ENCODE results near the gene PHF21B. TPM values are rescaled to one million over a fixed set of nuclear protein-coding genes. Genes with fewer than 3 reads are reported as not detected.

The PHF21B gene
- total RNA-seq, 2 experiments from 2014 or later = not detected

GRCh38 chr22:45007391-45008185 lies 2.2 kb downstream of the PHF21B start:
- Mint-ChIP-seq H3K27me3 (peaks cover 59% of the 10 kb centered on the region), H3K36me3 (no peaks in the 10 kb centered on the region), H3K4me1 (peaks cover 6% of the 10 kb centered on the region), H3K27ac (no peak overlapping the region), H3K4me3 (no peak overlapping the region), H3K9me3 (no peaks in the 10 kb centered on the region)
- DNase-seq (peak; percentile 45), ATAC-seq (ENCODE audit: low read depth) (no peak)
- POLR2A ChIA-PET = no interaction called here

GRCh38 chr22:45006964-45007390 lies 2.8 kb downstream of the PHF21B start:
- DNase-seq (no peak), ATAC-seq (ENCODE audit: low read depth) (no peak)
- H3K27ac Mint-ChIP-seq = no peak overlapping the region
- no peak overlapping the region for H3K4me3 Mint-ChIP-seq
- H3K36me3 Mint-ChIP-seq = no peaks in the 10 kb centered on the region
- POLR2A ChIA-PET = no interaction called here
- no peaks in the 10 kb centered on the region for H3K9me3 Mint-ChIP-seq
- H3K27me3 Mint-ChIP-seq = peaks cover 53% of the 10 kb centered on the region
- H3K4me1 Mint-ChIP-seq = peaks cover 6% of the 10 kb centered on the region

DNA sequence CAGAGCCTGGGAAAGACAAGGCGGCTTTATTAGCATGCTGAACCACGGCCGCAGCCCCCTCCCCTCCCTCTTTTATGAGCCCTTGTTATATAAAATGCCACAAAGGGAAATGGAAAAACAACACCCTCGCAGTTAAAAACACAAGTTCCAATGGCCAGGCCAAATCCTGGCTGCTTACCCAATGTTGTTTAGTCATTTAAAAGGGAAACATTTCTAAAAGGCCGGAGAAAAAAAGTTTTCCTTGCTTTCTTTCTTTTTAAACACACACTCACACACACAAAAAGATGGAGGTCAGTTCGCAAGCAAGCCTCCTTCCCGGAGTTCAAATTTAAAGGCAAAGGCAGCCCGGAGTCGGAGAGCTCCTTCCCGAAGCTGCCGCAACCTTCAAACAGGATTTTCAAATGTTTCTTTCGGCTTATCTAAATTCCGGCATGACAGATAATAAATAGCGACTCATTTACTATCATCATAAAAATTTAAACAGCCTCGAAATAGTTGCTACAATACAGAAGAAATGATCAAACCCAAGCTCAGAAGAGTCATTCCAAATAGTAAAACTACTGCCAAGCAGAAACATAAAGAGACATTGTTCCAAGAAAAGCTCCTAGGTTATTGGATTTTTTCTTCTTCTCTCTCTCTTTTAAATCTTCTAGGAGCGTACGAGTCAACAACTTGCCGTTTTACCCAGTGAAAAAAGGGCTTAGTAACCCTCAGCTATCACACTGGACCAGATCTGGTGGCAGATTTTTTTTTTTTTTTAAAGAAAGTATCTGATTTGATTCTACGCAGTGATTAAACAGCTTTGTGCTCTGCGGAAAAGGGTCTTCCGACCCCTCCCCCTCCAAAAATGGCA lies 3.5 kb downstream of the PHF21B start:
- ATAC-seq (ENCODE audit: low read depth) (no peak), DNase-seq (no peak)
- POLR2A ChIA-PET = no interaction called here
- H3K4me1 Mint-ChIP-seq = peaks cover 6% of the 10 kb centered on the region
- H3K27ac Mint-ChIP-seq = no peak overlapping the region
- H3K36me3 Mint-ChIP-seq = no peaks in the 10 kb centered on the region
- peaks cover 46% of the 10 kb centered on the region for H3K27me3 Mint-ChIP-seq
- H3K4me3 Mint-ChIP-seq = no peak overlapping the region
- H3K9me3 Mint-ChIP-seq = no peaks in the 10 kb centered on the region

- H3K36me3 Mint-ChIP-seq = no peaks in the 10 kb centered on the region
- no peak overlapping the region for H3K27ac Mint-ChIP-seq
- POLR2A ChIA-PET = no interaction called here
- no peak for ATAC-seq (ENCODE audit: low read depth)
- H3K27me3 Mint-ChIP-seq = peaks cover 28% of the 10 kb centered on the region
- H3K4me1 Mint-ChIP-seq = no peaks in the 10 kb centered on the region
- DNase-seq = no peak
- no peak overlapping the region for H3K4me3 Mint-ChIP-seq
- H3K9me3 Mint-ChIP-seq = no peaks in the 10 kb centered on the region
Measured at GRCh38 chr22:45001653-45002052, 8.2 kb downstream of the PHF21B start.

GRCh38 chr22:45000330-45000729 lies 9.5 kb downstream of the PHF21B start:
- H3K36me3 Mint-ChIP-seq = no peaks in the 10 kb centered on the region
- peaks cover 15% of the 10 kb centered on the region for H3K27me3 Mint-ChIP-seq
- no peak overlapping the region for H3K27ac Mint-ChIP-seq
- no peak for DNase-seq
- no peaks in the 10 kb centered on the region for H3K9me3 Mint-ChIP-seq
- POLR2A ChIA-PET = no interaction called here
- no peak overlapping the region for H3K4me3 Mint-ChIP-seq
- no peaks in the 10 kb centered on the region for H3K4me1 Mint-ChIP-seq
- ATAC-seq (ENCODE audit: low read depth) = no peak

DNA sequence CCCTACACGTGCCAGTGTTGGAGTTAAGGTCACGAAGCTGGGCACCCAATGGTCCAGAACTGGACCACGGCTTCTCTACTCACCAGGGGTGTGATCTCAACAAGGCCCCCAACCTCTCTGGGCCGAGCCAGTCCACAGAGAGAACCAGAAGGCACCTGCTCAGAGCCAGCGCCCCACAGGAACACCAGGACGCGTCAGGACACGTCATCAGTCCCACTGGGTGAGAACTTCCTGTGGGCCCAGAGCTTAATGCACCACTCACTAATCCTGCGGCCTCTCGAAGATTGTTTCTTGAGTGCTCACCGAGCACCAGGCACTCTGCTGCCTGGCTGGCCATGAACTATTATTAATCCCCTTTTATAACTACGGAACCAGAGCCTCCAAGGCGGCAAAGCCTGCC lies 10.1 kb downstream of the PHF21B start:
- Mint-ChIP-seq H3K9me3 (no peaks in the 10 kb centered on the region), H3K36me3 (no peaks in the 10 kb centered on the region), H3K4me1 (no peaks in the 10 kb centered on the region), H3K4me3 (no peak overlapping the region), H3K27me3 (peaks cover 8% of the 10 kb centered on the region), H3K27ac (no peak overlapping the region)
- DNase-seq (no peak), ATAC-seq (ENCODE audit: low read depth) (no peak)
- POLR2A ChIA-PET = no interaction called here

- POLR2A ChIA-PET = no interaction called here
- no peaks in the 10 kb centered on the region for H3K36me3 Mint-ChIP-seq
- H3K9me3 Mint-ChIP-seq = no peaks in the 10 kb centered on the region
- no peak overlapping the region for H3K4me3 Mint-ChIP-seq
- no peak for ATAC-seq (ENCODE audit: low read depth)
- DNase-seq = no peak
- H3K27me3 Mint-ChIP-seq = peaks cover 5% of the 10 kb centered on the region
- H3K27ac Mint-ChIP-seq = no peak overlapping the region
- no peaks in the 10 kb centered on the region for H3K4me1 Mint-ChIP-seq
Measured at GRCh38 chr22:44999231-44999630, 10.6 kb downstream of the PHF21B start.

DNA sequence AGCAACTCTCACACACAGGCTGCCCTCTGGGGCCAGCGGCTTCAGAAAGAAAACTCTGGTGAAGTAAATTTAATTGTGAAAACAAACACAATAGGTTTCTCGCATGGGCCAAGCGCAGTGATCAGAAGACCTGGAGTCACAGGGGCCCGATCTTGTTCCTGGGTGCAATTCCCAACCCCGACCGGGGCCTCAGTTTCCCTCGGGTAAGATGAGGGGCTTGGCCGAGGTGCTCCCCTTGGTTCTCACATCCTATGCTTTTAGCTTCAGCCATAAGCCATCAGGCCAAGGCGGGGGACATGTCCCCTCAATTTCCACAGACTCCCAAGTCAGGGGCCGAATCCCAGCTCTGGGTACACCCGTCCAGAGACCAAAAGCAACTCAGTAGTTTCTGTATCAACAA lies 11.5 kb downstream of the PHF21B start:
- Mint-ChIP-seq H3K27me3 (peaks cover 5% of the 10 kb centered on the region), H3K36me3 (no peaks in the 10 kb centered on the region), H3K4me3 (no peak overlapping the region), H3K9me3 (no peaks in the 10 kb centered on the region), H3K27ac (no peak overlapping the region), H3K4me1 (no peaks in the 10 kb centered on the region)
- DNase-seq = no peak
- POLR2A ChIA-PET = no interaction called here
- no peak for ATAC-seq (ENCODE audit: low read depth)

DNA sequence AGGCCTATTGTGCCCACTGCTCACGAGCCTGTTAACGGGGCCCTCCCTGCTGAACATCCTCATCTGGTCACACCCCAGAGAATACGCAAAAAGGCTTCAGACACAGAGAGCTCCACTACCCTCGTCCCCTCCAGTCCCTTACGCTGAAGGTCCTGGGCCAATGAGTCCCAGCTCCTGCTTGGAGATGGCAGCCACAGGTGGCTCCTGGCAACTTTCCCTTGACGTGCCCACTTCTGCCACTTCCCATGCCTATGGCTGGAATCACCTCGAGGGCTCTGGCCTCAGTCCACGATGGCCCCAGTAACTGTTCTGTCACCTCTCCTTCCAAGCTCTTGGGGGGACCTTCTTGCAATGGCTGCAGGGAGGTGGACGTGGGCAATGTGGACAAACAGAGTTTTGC lies 12.7 kb downstream of the PHF21B start:
- no peak for DNase-seq
- Mint-ChIP-seq H3K4me1 (no peaks in the 10 kb centered on the region), H3K27ac (no peak overlapping the region), H3K4me3 (no peak overlapping the region), H3K9me3 (no peaks in the 10 kb centered on the region), H3K27me3 (peaks cover 2% of the 10 kb centered on the region), H3K36me3 (no peaks in the 10 kb centered on the region)
- no peak for ATAC-seq (ENCODE audit: low read depth)
- POLR2A ChIA-PET = no interaction called here

GRCh38 chr22:44996648-44997047 lies 13.2 kb downstream of the PHF21B start:
- no peak overlapping the region for H3K4me3 Mint-ChIP-seq
- no peaks in the 10 kb centered on the region for H3K9me3 Mint-ChIP-seq
- H3K27me3 Mint-ChIP-seq = peaks cover 2% of the 10 kb centered on the region
- no peaks in the 10 kb centered on the region for H3K36me3 Mint-ChIP-seq
- no peak for ATAC-seq (ENCODE audit: low read depth)
- H3K4me1 Mint-ChIP-seq = no peaks in the 10 kb centered on the region
- POLR2A ChIA-PET = no interaction called here
- no peak overlapping the region for H3K27ac Mint-ChIP-seq
- no peak for DNase-seq

DNA sequence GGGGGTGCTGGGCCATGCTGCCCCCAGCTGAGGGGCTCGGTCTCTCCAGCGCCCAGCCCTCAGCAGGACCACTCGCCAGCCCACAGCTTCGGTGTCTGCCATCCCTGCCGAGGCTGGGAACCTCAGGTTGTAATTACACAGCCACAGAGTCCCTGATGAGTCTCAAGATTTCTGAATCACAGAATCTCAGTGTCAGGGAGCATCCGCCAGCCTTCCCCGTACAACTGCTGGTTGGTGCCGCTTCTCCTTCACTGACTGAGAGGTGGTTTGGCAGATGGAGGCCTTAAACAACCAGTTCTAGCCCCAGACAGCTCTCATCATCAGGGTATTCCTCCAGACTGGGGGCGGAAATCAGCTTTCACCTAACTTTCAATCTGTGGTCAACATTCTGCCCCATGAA lies 13.7 kb downstream of the PHF21B start:
- Mint-ChIP-seq H3K27me3 (peaks cover 2% of the 10 kb centered on the region), H3K9me3 (no peaks in the 10 kb centered on the region), H3K4me1 (no peaks in the 10 kb centered on the region), H3K36me3 (no peaks in the 10 kb centered on the region), H3K27ac (no peak overlapping the region), H3K4me3 (no peak overlapping the region)
- ATAC-seq (ENCODE audit: low read depth) = no peak
- DNase-seq = no peak
- POLR2A ChIA-PET = no interaction called here

DNA sequence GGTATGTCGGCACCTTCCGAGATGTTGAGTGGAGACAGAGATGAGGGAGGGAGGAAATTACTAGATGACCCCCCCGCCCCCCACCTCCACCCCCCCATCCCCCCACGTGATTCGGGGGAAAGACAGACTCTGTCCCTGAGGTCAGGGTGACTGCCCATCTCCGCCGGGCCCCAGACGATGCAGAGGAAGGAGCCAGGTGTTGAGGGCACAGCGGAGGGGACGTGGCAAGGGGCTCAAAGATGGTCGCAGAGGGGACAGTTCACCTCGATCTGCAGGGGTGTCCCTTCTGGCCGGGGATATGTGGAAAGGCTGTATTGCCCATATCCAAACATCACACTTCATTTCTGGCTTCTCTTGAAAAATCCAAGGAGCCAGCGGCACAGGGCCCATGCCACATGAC lies 14.1 kb downstream of the PHF21B start:
- POLR2A ChIA-PET = no interaction called here
- H3K4me3 Mint-ChIP-seq = no peak overlapping the region
- ATAC-seq (ENCODE audit: low read depth) (no peak), DNase-seq (no peak)
- H3K27me3 Mint-ChIP-seq = no peaks in the 10 kb centered on the region
- no peaks in the 10 kb centered on the region for H3K36me3 Mint-ChIP-seq
- no peaks in the 10 kb centered on the region for H3K9me3 Mint-ChIP-seq
- H3K4me1 Mint-ChIP-seq = no peaks in the 10 kb centered on the region
- H3K27ac Mint-ChIP-seq = no peak overlapping the region

DNA sequence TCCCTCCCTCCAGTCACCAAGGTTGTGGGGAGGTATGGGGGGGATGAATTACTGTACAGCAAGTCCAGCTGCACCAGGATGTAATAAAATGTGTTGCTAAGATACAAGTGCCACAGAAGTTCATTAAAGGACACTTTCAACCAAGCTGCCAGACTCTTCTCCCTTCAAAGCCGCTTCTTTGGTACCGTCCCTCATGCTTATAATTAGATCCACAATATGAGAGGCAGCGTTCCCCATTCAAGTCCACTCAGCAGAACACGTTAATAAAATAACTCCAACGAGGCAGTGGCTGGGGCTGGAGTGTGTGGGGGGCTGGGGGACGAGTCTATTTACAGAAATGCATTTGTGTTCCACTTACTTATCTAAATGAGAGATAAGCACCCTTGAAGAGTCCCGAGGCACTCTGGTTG lies 14.7 kb downstream of the PHF21B start:
- H3K4me1 Mint-ChIP-seq = no peaks in the 10 kb centered on the region

More for the DNA sequence above, 14.7 kb downstream of the PHF21B start:
- Mint-ChIP-seq H3K4me3 (no peak overlapping the region), H3K9me3 (no peaks in the 10 kb centered on the region), H3K36me3 (no peaks in the 10 kb centered on the region), H3K27me3 (no peaks in the 10 kb centered on the region), H3K27ac (no peak overlapping the region)
- no peak for ATAC-seq (ENCODE audit: low read depth)
- POLR2A ChIA-PET = no interaction called here
- DNase-seq = no peak

All from activated naive CD8-positive, alpha-beta T cell treated with anti-CD3 and anti-CD28 coated beads, Interleukin-2, amount 10 ng/mL, durations not matched to agents 7 days and 5 days (primary cell).